GM10266 (cell line): Measurements from ENCODE around the gene DYSF.

ENCODE experiments used
- DNase-seq: peaks from one replicate; pipeline ENCODE4 v3.0.0; 2012; ENCODE audit errors: extremely low spot score
- TF ChIP-seq, protein P1 (sequence below): IDR thresholded peaks from 2 replicates; pipeline ENCODE4 v1.5.1; 2012; ENCODE audit warnings: mild to moderate bottlenecking, low read depth; ENCODE audit not compliant: control insufficient read depth, insufficient read depth; ENCODE audit errors: missing control alignments

The DYSF gene

DNA sequence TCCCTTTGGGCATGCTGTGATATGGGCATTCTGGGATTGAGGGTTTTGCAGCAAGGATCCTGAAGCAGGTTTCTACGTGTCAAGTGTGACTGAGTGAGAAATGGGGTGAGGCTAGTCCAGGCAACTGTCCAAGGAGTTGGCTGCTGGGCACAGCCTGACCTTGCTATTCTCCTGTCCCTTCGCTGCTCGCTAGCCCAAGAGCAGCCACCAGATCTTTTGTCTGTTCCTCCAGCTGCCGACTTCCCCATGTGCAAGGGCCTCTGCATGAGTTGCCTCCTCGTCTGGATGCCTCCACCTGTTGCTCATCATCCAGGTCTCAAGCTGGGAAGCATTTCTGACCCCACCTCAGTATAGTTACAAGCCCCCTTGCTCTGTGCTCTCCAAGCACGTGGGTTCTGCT, 71.1 kb downstream of the DYSF start:
- DNase-seq = no peak
- TF ChIP-seq, protein P1, sequence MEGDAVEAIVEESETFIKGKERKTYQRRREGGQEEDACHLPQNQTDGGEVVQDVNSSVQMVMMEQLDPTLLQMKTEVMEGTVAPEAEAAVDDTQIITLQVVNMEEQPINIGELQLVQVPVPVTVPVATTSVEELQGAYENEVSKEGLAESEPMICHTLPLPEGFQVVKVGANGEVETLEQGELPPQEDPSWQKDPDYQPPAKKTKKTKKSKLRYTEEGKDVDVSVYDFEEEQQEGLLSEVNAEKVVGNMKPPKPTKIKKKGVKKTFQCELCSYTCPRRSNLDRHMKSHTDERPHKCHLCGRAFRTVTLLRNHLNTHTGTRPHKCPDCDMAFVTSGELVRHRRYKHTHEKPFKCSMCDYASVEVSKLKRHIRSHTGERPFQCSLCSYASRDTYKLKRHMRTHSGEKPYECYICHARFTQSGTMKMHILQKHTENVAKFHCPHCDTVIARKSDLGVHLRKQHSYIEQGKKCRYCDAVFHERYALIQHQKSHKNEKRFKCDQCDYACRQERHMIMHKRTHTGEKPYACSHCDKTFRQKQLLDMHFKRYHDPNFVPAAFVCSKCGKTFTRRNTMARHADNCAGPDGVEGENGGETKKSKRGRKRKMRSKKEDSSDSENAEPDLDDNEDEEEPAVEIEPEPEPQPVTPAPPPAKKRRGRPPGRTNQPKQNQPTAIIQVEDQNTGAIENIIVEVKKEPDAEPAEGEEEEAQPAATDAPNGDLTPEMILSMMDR = no peak

DNA sequence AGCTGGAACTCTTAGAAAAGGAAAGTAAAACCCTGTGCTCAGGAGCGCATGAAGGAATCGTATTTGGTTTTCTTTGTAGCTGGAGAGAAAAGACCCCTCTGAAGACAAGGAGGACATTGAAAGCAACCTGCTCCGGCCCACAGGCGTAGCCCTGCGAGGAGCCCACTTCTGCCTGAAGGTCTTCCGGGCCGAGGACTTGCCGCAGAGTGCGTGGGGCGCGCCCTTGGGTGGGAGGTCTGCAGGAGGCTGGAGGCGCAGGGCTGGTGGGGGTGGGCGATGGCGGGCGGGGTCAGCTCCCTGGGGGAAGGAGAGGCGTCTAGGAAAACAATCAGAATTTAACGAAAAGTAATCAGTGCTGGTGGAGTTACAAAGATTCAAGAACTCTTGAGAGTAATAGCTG, 72.8 kb downstream of the DYSF start:
- TF ChIP-seq, protein P1 = no peak
- DNase-seq = no peak

DNA sequence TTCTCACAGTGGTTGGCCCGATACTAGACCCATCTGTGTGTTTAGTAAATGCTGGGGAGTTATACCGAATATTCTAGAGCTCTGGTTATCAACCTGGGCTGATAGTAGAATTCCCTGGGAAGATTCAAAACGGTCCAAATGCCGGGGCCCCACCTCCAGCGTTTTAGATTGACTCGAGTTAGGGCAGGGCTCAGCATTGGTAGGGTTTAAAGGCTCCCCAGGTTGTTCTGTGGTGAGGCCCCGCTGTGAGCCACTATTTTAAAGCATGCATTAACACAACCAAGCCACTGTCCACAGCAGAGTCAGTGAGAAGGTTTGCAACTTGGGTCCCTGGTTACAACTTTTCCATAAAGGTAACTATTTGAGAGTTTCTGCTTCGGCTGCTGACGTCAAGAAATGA, 73.6 kb downstream of the DYSF start:
- TF ChIP-seq, protein P1 = no peak
- no peak for DNase-seq

DNA sequence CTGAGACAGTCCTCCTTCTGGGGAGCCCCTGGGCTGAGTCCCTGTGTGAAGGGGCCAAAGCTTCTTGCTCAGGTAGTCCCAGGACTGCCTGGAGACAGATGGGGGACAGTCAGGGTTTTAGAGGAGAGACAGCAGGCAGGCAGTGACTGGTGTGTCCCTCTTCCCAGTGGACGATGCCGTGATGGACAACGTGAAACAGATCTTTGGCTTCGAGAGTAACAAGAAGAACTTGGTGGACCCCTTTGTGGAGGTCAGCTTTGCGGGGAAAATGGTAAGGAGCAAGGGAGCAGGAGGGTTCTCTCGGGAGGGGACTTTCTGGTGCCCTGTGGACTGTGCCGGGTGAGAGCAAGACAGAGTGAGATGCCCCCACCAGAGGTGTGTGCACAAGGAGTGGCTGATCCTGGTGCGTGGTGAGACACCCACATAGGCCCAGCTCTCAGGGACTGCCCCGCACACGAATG, 74.8 kb downstream of the DYSF start:
- TF ChIP-seq, protein P1 = no peak
- no peak for DNase-seq

DNA sequence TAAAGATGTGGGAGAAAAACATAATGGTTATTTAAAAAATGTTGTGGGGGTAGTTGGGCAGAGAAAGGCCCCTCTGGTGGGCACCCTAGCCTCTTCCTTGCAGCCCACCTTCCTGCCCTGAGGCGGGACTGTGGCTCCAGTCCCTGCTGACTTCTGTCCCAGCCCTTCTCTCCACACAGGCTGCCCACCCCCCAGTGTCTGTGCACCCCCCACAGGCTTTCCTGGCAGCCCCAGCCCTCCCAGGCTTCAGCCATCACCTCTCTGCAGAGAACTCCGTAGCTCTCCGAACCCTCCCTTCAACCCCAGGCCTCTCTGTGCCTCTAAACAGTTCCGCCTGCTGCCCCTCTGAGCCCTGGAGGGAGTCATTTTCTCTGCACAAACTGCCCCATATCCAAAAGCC, 75.4 kb downstream of the DYSF start:
- TF ChIP-seq, protein P1 = no peak
- DNase-seq = no peak

DNA sequence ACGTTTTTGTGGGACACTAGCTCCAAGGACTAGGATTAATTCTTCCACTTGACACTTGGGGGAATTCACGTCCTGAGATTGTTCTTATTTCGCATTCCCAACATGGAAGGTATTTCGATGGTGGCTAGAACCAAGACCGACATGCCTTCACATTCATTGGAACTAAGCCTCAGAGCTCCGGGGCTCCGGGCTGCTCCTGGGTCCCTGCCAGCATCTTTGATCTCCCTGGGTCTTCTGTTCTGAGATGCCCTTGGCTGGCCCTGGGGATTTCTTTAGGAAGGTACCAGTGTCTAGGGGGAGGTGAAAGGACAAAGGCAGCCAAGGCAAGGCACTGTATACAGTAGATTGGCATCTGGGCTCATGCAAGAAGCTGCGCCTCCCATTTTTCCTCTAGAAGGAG, 76.8 kb downstream of the DYSF start:
- TF ChIP-seq, protein P1 = no peak
- DNase-seq = no peak

DNA sequence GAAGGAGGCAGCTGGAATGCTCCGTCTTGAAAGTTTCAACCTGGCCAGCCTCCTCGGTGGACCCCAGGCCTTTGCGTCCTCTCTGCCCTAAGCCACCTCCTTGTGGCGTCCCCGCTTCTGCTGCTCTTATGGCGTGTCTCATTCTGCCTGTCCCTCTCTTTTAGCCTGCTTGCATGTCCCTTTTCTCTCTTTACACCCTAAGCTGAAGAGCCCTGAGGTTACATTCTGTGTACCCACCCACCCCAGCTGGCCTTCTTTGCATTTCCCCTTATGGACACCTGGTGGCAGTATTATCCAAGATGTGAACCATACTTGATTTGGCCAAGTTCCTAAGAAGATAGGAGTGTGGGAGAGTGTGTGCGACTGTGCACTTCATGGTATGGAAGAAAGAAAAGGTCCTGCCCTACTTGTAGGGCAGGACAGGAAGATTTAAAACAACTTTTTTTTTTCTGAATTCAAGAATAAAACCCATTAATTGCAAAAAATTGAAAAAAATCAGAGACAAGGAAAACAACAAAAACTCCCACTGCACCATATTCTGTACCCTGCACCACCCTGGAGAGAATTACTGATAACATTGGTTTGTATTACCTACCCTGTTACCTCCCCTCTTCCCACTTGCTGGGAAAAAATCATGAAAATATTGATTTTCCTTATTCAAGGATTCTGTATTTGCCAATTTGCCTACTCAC, 77.4 kb downstream of the DYSF start:
- TF ChIP-seq, protein P1 = peak; percentile 57
- peak; percentile 80 for DNase-seq
